HG02870 (cell line): ENCODE results near the gene PCP4L1.
"Not testable (repeated sequence)": the region's sequence is repeated elsewhere in the genome, so short reads cannot be mapped to it uniquely, and the experiment has no call there.

Experiments used
- ATAC-seq: cut with Tn5 transposase; IDR thresholded peaks from one replicate; pipeline ENCODE4 v1.9.1; 2021; ENCODE audit warnings: mild to moderate bottlenecking, moderate library complexity; ENCODE audit not compliant: unreplicated experiment

The PCP4L1 gene

DNA sequence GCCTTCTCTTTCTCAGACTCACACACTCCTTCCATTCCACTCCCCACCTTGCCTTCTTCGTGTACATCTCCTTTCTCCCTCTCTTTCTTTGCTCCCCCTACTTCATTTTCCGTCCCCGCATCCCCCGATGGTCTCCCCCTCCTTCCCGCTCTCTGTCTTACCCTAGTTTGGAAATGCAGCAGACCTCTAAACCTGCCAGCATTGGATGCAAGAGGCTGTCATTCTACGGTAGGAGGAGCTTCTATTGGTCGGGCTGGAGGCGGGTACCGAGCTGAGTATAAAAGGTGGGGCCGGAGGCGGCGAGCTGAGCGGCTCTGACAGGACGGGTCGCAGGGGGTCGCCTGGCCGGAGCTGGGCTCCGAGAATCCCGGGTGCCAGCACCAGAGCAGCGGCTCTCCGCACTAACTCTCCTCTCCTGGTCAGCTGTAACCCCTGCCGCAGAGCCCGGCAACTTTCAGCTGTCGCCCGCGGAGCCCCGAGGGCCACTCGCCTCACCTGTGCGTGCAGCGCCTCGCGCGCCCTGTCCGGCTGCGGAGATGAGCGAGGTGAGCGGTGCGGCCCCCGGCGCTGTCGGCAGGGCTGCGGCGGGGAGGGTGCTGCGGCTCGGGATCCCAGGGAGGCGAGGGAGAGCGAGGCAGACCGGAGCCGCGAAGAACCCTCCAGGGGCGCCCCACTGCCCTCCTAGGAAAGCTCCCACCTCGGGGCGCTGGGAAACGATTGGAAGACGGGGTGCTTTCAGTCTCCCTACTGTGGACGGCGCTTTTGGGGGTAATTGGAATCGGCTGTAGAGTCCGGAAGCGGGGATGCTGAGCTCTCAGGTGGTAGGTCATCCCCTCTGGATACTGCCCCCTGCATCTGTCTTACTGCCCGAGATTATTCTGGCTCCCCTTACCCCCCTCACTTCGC is at the start of gene PCP4L1:
Gene PCP4L1, plus strand, starts transcription at position 307 of the 906 bp plus-strand sequence. Its CDS starts 230 bp downstream, at position 537.
- ATAC-seq, result no peak

DNA sequence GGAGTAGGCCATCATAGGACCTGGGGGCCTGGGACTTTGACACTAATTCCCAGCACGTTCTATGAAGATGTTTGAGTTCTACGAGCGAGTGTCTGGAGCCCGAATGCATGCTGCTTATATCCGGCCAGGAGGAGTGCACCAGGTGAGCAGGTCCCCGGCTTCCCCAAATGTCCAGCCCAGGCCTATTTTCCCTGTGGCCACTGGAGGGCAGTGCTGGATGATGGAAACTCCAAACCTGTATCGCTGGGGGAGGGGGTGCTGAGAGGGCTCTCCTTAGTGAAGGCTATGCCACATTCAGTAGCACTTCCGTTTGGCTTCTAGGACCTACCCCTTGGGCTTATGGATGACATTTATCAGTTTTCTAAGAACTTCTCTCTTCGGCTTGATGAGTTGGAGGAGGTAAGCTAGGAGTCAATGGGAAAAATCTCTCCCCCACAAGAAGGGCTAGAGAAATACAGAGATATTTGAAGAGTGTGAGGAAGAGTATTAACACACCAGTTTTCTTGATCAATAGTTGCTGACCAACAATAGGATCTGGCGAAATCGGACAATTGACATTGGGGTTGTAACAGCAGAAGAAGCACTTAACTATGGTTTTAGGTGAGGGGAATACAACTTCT is 48.6 kb upstream of the PCP4L1 start:
- ATAC-seq, result no peak

DNA sequence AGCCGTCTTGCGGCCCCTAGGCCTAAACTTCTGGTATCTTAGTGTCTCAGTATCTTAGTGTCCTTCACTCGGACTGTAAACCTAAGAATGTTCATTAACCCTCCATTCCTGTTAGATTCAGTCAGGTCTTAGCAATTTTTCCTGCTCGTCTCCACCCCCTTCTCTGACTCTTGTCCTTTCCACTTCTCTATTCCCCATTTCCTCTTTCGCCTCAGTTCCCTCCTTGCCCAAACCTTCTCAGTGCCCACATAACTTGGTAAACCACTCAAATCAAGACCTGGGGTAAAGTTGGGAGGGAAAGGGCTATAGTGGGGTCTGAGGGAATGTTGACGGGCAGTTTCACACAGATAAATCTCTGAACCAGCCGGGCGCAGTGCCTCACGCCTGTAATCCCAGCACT is 44.2 kb upstream of the PCP4L1 start:
- no peak for ATAC-seq

DNA sequence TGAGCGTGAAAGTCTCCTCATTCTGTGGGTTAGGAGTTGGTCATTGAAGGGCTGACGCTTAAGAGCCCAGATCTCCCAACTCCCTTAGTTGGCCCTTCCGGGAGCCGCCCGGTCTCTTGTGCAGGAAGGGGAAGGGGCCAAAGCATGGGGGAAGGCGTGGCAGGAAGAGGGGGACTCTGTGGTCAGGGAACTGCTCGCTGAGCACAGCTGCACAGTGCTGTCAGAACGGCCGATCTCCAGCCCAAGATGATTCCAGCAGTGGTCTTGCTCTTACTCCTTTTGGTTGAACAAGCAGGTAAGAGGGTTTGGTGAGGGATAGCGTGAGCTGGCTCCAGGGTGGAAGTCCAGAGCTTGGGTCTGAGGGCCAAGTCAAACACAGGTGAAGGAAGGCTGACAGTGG is 43.5 kb upstream of the PCP4L1 start, which contains the start of gene FCER1G:
Gene FCER1G, plus strand, starts transcription at position 220 of the 400 bp plus-strand sequence. Its CDS starts 27 bp downstream, at position 247.
- no peak for ATAC-seq

DNA sequence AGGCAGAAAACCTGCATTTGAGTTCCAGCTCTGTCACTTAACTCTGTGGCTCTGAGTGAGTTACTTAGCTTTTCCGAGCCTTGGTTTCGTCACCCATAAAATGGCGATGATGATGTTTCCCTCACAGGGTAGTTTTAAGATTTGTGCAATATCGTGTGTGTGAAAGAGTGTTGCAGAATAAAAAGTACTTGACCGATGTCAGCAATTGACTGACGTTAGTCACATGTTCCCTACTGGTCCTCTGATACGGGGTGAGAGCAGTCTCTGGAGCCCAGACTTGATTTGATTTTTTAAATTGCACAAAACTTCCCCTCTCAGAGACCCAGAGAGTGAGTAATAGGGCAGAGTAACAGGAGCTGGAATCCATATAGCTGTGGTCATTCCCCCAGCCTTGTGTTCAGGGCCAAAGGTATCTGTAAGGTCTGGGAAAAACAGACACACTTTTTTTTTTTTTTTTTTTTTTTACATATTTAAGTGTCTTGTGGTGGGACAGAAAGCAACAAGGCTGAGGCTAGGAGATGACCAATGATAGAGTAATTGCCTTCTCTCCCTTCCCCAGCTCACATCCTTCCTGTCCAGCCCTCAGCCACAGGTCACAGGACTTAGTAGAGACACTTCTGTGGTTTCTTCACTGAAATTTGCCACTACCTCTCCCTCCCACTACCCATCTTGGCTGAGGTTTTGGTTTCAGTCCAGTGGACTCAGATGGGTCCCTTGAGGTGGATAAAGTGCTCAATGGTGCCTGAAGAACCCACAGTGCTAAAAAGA is 41.4 kb upstream of the PCP4L1 start:
- peak; percentile 80 for ATAC-seq

DNA sequence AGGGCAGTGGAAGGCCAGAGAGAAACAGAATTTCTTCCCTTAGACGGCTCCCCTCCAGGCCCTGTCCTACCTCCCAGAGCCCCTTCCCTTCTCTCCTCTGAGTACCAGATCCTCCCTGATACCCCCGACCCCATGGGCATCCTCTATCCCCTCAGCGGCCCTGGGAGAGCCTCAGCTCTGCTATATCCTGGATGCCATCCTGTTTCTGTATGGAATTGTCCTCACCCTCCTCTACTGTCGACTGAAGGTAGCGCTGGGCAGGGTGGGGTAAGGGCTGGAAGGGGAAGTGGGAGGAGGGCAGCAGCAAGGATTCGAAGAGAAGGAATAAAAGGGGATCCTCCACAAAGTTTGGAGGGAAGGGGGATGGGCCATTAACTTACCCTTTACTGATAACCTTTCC is 40.7 kb upstream of the PCP4L1 start:
- ATAC-seq, result no peak

DNA sequence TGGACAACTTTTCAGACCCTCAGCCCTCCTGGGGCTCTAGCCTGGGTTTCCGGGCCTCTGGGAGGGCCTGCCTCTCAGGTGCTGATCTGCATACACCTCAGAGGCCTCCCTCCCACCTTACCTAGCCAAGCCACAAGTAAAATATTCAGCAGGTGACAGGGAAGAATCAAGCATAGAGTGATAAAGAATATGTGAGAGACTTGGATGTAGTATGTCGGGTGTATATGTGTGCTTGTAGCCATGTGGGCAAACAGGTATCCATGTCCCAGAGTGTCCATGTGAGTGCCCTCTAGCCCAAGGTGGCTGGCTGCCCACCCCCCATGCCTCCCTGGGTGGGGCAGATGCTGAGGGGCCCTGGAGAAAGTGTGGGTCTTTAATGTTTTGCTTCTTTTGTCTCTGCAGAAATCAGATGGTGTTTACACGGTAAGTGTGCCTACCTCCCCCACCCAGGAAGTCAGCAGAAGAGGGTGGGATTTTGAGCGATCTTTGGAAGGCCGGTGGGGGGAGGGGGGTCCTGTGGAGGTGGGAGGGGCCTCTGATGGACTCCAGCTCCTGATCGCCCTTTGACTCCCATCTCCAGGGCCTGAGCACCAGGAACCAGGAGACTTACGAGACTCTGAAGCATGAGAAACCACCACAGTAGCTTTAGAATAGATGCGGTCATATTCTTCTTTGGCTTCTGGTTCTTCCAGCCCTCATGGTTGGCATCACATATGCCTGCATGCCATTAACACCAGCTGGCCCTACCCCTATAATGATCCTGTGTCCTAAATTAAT is 40.1 kb upstream of the PCP4L1 start:
- ATAC-seq, result no peak

DNA sequence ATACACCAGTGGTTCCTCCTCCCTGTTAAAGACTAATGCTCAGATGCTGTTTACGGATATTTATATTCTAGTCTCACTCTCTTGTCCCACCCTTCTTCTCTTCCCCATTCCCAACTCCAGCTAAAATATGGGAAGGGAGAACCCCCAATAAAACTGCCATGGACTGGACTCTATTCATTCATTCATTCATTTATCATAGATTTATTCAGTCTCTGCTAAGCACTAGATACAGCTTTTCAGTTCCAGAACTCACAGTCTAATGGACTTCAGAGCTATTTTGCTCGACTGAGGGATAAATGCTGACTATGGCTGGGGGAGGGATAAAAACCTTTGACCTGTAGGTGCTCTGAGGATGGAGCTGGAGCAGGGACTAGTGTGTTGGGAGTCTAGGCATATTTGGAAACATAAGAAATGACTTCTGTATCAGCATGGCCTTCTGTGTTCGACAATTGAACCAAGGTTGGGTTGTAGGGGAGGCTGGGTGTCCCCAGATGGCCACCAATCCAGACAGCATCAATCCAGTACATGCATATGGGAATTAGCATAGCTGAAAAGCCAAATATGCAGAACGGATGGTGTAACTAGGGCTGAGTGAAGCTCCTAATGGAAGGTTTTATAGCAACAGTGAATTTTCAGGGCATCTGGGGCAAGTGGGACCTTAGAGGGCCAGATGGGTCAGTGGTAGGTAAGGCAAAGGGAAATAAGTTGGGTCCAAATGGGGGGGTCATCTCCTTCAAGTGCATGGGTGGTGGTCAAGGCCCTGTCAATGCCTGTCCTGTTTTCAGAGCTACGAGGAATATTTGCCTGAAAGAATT is 39.3 kb upstream of the PCP4L1 start:
- no peak for ATAC-seq

DNA sequence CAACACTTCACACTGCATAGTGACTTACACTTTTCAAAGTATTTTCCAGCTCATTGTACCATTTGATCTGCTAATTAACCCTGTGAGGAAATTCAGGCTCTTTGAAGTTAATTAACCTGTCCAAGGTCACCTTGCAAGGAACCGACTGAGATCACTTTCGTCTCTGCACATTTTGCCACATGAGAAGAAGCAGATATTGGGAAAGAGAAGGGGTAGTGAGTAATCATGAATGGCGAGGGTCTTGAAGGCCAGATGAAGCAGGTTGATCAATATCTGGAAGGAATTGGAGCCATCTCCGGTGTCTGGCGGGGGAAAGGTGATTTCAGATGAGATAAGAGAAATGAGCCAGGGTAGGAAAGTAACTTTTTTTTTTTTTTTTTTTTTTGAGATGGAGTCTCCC is 38.5 kb upstream of the PCP4L1 start:
- ATAC-seq, result no peak

DNA sequence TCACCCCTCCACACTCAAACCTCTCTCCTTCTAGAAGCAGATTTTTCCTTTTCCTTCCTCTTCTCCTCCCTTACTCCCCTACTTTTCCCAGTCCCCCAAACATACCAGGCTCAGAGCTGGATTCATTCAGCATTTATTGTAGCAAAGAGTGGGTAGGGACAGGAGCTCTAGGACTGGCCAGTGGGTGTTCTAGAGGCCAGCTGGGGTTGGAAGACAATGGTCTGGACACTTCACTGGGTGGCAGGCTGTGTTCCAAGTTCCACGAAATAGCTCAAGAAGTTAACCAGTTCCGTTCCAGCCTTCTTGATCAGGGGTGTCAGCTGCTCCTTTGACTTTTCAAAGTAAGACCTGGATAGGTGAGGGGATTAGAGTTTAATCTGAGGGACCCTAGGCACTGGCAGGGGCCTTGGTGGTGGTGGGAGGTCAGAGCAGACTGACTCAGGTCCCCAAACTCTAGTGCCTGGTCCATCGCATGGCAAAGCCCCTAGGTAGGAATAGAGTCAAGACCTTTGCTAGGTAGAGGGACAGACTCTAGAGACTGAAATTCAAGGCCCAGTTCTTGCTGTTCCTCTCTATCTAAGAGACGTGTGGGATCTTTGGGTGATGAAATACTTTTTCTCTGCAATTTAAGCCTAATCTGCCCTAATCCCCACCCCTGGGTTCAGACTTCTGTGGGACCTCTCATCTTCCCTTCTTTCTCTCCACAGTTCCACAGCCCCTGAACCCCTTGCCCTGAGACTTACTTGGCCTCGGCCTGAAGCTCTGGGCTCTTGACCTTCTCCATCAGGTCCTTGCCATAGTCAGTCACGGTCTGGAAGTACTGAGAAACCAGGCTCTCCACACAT is 36.1 kb upstream of the PCP4L1 start:
- ATAC-seq, result no peak

DNA sequence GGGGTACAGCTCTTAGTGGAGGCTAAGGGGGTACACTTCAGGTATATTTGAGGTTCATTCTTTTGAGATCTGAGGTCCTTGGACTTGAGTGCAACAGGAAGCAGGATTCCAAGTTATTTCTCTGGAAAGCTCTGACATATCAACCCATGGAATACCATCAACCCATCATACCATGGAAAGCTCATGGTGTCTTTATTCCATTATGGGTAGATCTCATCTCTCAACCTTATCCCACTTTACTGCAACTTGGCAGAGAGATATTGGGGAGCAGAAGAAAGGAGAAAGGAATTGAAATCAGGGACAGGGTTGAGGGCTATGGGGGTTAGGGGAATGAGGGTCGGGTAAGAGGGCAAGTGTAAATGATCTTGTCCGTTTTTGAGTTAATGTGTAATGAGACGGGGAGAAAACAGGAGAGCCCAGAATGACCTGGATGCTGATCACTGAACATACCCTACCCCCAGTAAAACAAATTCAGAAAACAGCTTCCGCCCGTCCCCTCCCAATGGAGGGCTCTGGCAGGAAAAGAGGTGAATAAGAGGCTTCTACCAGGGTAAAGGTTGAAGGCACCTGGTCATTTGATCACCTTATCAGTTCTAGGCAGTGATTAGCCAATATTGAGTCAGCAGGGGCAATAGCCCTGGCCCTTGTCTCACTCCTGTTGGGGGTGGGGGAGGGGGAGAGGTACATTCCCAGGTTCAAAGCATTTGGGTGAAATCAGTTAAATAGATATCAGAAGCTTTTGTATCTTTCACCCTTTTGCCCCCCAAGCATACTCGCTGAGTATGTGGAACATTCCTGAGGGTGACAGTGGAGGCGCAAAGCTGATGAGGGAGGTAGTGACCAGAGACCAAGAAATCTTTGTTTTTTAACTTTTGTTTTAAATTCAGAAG is 34.5 kb upstream of the PCP4L1 start:
- ATAC-seq, result no peak

DNA sequence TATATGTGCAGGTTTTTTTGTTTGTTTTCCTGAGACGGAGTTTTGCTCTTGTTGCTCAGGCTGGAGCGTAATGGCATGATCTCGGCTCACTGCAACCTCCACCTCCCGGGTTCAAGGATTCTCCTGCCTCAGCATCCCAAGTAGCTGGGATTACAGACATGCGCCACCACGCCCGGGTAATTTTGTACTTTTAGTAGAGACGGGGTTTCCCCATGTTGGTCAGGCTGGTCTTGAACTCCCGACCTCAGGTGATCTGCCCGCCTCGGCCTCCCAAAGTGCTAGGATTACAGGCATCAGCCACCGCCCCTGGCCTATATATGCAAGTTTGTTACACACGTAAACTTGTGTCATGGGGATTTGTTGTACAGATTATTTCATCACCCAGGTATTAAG is 33.9 kb upstream of the PCP4L1 start:
- not testable (repeated sequence) for ATAC-seq

DNA sequence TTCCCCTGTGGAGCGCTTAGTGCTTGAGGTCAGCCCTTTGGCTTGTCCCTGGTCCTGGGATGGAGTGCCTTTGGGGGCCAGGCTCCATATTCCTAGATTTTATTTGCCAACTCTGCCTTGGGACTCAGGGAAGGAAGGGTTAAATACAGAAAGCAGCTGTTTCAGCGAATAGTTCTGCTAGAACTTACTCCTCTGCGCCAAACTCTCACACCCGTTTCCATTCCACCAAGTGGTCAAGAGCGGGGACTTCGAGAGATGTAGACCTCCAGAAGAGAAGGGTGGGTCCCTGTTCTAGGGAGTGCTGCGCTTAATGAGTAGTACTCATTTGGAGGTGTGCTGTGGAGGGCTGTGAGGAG is 33.4 kb upstream of the PCP4L1 start:
- no peak for ATAC-seq

DNA sequence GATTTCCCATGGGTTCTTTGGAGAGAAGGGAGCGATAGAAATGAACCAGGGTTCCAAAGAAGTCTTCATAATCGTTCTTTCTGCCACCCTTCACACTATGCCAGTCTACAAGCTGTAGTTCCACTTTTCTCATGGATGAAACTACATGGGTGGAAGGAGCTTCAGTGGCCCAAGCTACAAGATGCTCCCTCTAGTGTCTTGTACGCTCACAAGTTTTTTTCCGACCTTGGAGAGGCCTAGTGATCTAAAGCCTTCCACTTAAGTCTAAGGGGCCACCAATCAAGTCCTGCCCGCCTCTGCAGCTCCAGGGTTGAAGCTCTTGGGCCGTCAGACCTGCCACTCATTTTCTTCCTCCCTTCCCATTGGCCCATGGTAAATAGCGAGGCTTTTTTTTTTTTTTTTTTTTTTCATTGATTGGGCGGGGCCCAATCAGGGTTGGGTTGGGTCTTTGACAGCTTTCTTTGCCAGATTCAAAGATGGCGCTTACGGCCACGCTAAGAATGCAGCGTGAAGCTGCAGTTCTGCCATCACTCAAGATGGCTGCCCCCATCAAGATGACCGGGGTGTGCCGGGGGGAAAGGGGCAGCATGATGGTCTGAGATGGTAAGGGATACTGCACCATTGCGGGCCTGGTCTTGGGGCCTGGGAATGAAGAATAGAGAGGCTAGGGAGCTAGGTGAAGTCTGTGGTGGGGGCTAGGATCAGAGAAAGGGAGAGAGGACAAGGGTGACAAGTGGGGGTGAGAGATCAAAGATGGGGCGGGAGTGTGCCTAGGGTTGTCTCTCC is 32.8 kb upstream of the PCP4L1 start, which contains the start of gene TOMM40L:
Gene TOMM40L, plus strand, starts transcription at position 527 of the 786 bp plus-strand sequence. CDS start 430 bp downstream, outside the sequence.
- ATAC-seq, result peak; percentile 97

DNA sequence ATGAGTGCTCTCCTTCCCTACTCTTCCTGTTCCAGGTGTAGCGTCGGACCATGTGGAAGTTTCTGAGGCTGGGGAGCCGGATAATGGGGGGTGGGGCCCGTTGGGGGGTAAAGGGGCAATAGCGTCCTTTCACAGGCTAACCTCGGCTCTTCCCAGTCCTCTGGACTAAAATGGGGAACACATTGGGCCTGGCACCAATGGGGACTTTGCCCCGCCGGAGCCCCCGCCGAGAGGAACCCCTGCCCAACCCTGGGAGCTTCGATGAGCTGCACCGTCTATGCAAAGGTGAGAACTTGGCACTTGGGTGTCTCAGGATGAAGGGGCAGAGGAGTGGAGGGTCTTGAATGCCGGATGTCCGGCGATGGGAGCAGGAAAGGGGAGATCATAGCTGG is 32.2 kb upstream of the PCP4L1 start:
- no peak for ATAC-seq

DNA sequence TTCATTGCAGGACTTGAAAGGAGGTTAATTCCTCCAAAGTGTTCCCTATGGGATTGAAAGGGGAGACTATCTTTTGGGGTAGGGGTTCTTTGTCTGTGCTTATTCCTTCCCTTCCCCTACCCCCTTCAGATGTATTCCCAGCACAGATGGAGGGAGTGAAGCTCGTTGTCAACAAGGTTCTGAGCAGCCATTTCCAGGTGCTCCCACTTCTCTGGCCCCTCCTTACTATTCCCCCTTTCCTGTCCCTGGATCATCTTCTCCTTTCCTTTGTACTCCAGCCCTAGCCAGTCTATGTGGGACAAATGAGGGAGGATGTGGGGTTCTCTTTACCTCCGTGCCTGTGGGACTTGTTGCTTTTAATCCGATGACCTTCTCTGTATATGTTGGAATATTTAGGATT is 31.8 kb upstream of the PCP4L1 start:
- no peak for ATAC-seq

DNA sequence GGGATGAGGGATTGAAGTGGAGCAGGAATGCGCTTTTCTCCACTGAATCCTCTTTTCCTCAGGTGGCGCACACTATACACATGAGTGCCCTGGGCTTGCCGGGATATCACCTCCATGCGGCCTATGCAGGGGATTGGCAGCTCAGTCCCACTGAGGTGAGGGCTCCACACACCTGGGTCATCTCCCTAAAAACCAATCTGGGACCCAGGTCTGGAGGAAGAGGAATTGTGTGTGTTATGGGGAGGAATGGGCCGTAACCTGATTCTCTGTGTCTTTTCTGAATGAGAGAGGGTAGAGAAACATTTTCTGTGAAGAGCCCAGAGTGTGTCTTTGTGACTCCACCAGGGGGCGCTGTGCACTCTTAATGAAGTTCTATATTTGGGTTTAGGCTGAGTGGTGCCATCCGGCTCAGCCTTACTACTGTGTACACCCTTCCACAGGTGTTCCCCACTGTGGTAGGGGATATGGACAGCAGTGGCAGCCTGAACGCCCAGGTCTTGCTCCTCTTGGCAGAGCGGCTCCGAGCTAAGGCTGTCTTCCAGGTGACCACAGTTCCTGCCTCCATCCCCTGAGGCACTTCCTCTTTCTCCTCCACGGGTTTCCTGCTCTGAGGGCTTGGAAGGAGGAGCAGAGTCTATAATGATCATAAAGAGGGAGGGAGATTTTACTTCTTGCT is 31.2 kb upstream of the PCP4L1 start:
- no peak for ATAC-seq
